ENCODE measurements around the gene CCT8L2.
"Not testable (repeated sequence)": the region's sequence is repeated elsewhere in the genome, so short reads cannot be mapped to it uniquely, and the experiment has no call there.

Gene CCT8L2

DNA sequence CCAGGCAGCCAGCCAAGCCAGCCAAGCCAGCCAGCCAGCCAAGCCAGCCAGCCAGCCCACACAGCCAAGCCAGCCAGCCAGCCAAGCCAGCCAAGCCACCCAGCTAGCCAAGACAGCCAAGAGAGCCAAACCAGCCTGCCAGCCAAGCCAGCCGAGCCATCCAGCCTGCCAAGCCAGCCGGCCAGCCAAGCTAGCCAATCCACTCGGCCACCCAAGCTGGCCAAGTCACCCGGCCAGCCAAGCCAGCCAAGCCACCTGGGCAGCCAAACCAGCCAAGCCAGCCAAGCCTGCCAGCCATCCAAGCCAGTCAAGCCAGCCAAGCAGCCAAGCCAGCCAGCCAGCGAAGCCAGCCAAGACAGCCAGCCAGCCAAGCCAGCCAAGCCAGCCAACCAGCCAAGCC, 32.0 kb downstream of the CCT8L2 start:
- not testable (repeated sequence) for H3K36me3 ChIP-seq (ENCODE audit: low read length); H3K9me2 ChIP-seq (replicated peaks; ENCODE audit: insufficient read depth, low read length); H3K9me3 ChIP-seq (ENCODE audit: insufficient read depth, low read length); H3K4me2 ChIP-seq (ENCODE audit: low read depth, low read length, poor library complexity, severe bottlenecking); H4K20me1 ChIP-seq (ENCODE audit: low read depth, low read length); H3K27ac ChIP-seq (ENCODE audit: low read depth, low read length); H2AFZ ChIP-seq (ENCODE audit: low read depth, low read length, severe bottlenecking); H3K9ac ChIP-seq (ENCODE audit: low read length); H3K4me3 ChIP-seq (ENCODE audit: insufficient read depth, low read length, poor library complexity, severe bottlenecking); H3K79me2 ChIP-seq (ENCODE audit: insufficient read depth, low read length); H3F3A ChIP-seq (ENCODE audit: insufficient read depth); H3K27me3 ChIP-seq (ENCODE audit: low read length)

DNA sequence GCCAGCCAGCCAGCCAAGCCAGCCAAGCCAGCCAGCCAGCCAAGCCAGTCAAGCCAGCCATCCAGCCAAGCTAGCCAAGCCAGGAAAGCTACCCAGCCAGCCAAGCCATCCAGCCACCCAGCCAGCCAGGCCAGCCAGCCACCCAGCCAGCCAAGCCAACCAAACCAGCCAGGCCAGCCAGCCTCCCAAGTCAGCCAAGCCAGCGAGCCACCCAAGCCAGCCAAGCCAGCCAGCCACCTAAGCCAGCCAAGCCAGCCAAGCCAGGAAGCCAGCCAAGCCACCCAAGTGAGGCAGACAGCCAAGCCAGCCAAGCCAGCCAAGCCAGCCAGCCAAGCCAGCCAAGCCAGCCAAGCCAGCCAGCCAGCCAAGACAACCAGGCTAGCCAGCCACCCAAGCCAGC, 32.6 kb downstream of the CCT8L2 start:
- H3K4me2 ChIP-seq (ENCODE audit: low read depth, low read length, poor library complexity, severe bottlenecking); H3K9me3 ChIP-seq (ENCODE audit: insufficient read depth, low read length); H3K9me2 ChIP-seq (replicated peaks; ENCODE audit: insufficient read depth, low read length); H3K79me2 ChIP-seq (ENCODE audit: insufficient read depth, low read length); H4K20me1 ChIP-seq (ENCODE audit: low read depth, low read length); H3K27ac ChIP-seq (ENCODE audit: low read depth, low read length); H3K36me3 ChIP-seq (ENCODE audit: low read length); H3K4me3 ChIP-seq (ENCODE audit: insufficient read depth, low read length, poor library complexity, severe bottlenecking); H2AFZ ChIP-seq (ENCODE audit: low read depth, low read length, severe bottlenecking); H3K9ac ChIP-seq (ENCODE audit: low read length); H3K27me3 ChIP-seq (ENCODE audit: low read length); H3F3A ChIP-seq (ENCODE audit: insufficient read depth): not testable (repeated sequence)

DNA sequence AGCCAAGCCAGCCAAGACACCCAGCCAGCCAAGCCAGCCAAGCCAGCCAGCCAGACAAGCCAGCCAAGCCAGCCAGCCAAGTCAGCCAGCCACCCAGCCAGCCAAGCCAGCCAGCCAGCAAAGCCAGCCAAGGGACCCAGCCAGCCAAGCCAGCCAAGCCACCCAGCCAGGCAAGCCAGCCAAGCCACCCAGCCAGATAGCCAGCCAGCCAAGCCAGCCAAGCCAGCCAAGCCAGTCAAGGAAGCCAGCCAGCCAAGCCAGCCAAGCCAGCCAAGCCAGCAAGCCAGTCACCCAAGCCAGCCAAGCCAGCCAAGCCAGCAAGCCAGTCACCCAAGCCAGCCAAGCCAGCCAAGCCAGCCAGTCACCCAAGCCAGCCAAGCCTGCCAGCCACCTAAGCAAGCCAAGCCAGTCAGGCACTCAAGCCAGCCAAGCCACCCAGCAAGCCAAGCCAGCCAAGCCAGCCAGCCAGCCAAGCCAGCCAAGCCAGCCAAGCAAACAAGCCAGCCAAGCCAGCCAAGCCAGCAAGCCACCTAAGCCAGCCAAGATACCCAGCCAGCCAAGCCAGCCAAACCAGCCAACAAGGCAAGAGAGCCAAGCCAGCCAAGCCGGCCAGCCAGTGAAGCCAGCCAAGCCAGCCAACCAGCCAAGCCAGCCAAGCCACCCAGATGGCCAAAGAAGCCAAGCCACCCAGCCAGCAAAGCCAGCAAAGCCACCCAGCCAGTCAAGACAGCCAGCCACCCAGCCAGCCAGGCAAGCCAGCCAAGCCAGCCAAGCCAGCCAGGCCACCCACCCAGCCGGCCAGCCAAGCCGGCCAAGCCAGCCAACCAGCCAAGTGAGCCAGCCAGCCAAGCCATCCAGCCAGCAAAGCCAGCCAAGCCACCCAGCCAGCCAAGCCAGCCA, 33.3 kb downstream of the CCT8L2 start:
- TF ChIP-seq EZH2phosphoT487 (conservative IDR thresholded peaks at IDR 0.05; ENCODE audit: low read length) = no peak
- TF ChIP-seq, protein P1, sequence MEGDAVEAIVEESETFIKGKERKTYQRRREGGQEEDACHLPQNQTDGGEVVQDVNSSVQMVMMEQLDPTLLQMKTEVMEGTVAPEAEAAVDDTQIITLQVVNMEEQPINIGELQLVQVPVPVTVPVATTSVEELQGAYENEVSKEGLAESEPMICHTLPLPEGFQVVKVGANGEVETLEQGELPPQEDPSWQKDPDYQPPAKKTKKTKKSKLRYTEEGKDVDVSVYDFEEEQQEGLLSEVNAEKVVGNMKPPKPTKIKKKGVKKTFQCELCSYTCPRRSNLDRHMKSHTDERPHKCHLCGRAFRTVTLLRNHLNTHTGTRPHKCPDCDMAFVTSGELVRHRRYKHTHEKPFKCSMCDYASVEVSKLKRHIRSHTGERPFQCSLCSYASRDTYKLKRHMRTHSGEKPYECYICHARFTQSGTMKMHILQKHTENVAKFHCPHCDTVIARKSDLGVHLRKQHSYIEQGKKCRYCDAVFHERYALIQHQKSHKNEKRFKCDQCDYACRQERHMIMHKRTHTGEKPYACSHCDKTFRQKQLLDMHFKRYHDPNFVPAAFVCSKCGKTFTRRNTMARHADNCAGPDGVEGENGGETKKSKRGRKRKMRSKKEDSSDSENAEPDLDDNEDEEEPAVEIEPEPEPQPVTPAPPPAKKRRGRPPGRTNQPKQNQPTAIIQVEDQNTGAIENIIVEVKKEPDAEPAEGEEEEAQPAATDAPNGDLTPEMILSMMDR (IDR thresholded peaks at IDR 0.05; ENCODE audit: insufficient read depth, low read length, poor library complexity, severe bottlenecking) = no peak
- Histone ChIP-seq H2AFZ (ENCODE audit: low read depth, low read length, severe bottlenecking) (no peak overlapping the region), H3K4me2 (ENCODE audit: low read depth, low read length, poor library complexity, severe bottlenecking) (no peak overlapping the region), H3K9me3 (ENCODE audit: insufficient read depth, low read length) (no peaks in the 10 kb centered on the region), H3K36me3 (ENCODE audit: low read length) (no peaks in the 10 kb centered on the region), H3K9me2 (replicated peaks; ENCODE audit: insufficient read depth, low read length) (no peaks in the 10 kb centered on the region), H4K20me1 (ENCODE audit: low read depth, low read length) (no peaks in the 10 kb centered on the region), H3K27me3 (ENCODE audit: low read length) (no peaks in the 10 kb centered on the region), H3K9ac (ENCODE audit: low read length) (no peak overlapping the region), H3K4me3 (ENCODE audit: insufficient read depth, low read length, poor library complexity, severe bottlenecking) (no peak overlapping the region), H3K27ac (ENCODE audit: low read depth, low read length) (no peak overlapping the region), H3F3A (ENCODE audit: insufficient read depth) (no peaks in the 10 kb centered on the region), H3K79me2 (ENCODE audit: insufficient read depth, low read length) (no peaks in the 10 kb centered on the region)

DNA sequence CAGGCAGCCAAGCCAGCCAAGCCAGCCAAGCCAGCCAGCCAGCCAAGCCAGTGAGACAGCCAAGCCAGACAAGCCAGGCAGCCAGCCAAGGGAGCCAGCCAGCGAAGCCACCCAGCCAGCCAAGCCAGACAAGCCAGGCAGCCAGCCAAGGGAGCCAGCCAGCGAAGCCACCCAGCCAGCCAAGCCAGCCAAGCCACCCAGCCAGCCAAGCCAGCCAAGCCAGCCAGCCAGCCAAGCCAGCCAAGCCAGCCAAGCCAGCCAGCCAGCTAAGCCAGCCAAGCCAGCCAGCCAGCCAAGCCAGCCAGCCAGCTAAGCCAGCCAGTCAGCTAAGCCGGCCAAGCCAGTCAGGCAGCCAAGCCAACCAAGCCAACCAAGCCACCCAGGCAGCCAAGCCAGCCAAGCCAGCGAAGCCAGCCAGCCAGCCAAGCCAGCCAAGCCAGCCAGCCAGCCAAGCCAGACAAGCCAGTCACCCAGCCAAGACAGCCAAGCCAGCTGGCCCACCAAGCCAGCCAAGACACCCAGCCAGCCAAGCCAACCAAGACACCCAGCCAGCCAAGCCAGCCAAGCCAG, 34.1 kb downstream of the CCT8L2 start:
- H3F3A ChIP-seq (ENCODE audit: insufficient read depth); H3K27ac ChIP-seq (ENCODE audit: low read depth, low read length); H3K79me2 ChIP-seq (ENCODE audit: insufficient read depth, low read length); H3K4me2 ChIP-seq (ENCODE audit: low read depth, low read length, poor library complexity, severe bottlenecking); H3K36me3 ChIP-seq (ENCODE audit: low read length); H3K4me3 ChIP-seq (ENCODE audit: insufficient read depth, low read length, poor library complexity, severe bottlenecking); H2AFZ ChIP-seq (ENCODE audit: low read depth, low read length, severe bottlenecking); H3K9me3 ChIP-seq (ENCODE audit: insufficient read depth, low read length); H3K9me2 ChIP-seq (replicated peaks; ENCODE audit: insufficient read depth, low read length); H3K27me3 ChIP-seq (ENCODE audit: low read length); H3K9ac ChIP-seq (ENCODE audit: low read length); H4K20me1 ChIP-seq (ENCODE audit: low read depth, low read length): not testable (repeated sequence)

DNA sequence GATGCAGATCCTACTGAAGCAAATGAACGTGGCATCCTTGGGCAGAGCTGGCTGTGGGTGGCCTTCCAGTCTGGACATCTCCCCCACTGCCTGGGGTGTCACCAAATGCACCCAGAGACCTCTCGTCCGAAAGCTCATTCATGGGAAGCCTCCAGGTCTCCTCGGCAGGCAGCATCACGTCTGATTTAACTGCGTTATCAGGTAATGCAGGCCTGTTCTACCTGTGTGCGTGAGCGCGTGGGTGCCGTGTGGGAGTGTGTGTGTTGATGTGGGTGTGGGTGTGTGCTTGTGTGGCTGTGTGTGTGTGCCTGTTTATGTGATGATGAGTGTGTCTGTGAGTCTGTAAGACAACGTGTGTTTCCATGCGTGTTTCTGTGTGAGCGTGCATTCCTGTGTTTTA, 35.1 kb downstream of the CCT8L2 start:
- H3K36me3 ChIP-seq (ENCODE audit: low read length); H3K4me2 ChIP-seq (ENCODE audit: low read depth, low read length, poor library complexity, severe bottlenecking); H3F3A ChIP-seq (ENCODE audit: insufficient read depth); H4K20me1 ChIP-seq (ENCODE audit: low read depth, low read length); H3K27me3 ChIP-seq (ENCODE audit: low read length); H3K4me3 ChIP-seq (ENCODE audit: insufficient read depth, low read length, poor library complexity, severe bottlenecking); H2AFZ ChIP-seq (ENCODE audit: low read depth, low read length, severe bottlenecking); H3K9me3 ChIP-seq (ENCODE audit: insufficient read depth, low read length); H3K79me2 ChIP-seq (ENCODE audit: insufficient read depth, low read length); H3K27ac ChIP-seq (ENCODE audit: low read depth, low read length); H3K9ac ChIP-seq (ENCODE audit: low read length); H3K9me2 ChIP-seq (replicated peaks; ENCODE audit: insufficient read depth, low read length): not testable (repeated sequence)

DNA sequence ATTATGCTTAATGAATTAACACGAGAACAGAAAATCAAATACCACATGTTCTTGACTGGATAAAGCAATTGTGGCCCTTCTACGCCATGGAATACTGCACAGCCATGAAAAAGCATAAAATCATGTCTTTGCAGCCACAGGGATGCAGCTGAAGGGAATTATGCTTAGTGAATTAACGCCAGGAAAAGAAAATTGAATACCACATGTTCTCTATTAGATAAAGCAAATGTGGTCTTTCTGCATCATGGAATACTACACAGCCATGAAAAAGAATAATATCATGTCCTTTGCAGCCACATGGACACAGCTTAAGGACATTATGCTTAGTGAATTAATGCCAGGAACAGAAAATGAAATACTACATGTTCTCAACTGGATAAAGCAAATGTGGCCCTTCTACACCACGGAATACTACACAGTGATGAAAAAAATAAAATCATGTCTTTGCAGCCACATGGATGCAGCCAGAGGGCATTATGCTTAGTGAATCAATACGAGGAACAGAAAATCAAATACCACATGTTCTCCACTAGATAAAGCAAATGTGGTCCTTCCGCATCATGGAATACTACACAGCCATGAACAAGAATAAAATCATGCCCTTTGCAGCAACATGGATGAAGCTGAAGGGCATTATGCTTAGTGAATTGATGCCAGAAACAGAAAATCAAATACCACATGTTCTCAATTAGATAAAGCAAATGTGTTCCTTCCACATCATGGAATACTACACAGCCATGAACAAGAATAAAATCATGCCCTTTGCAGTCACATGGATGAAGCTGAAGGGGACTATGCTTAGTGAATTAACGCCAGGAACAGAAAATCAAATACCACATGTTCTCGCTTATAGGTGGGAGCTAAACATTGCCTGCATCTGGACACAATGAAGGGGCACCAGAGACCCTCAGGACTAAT, 37.3 kb downstream of the CCT8L2 start:
- not testable (repeated sequence) for H3K4me2 ChIP-seq (ENCODE audit: low read depth, low read length, poor library complexity, severe bottlenecking); H3F3A ChIP-seq (ENCODE audit: insufficient read depth); H3K9ac ChIP-seq (ENCODE audit: low read length); H3K4me3 ChIP-seq (ENCODE audit: insufficient read depth, low read length, poor library complexity, severe bottlenecking); H3K27ac ChIP-seq (ENCODE audit: low read depth, low read length); H2AFZ ChIP-seq (ENCODE audit: low read depth, low read length, severe bottlenecking); H3K9me2 ChIP-seq (replicated peaks; ENCODE audit: insufficient read depth, low read length); H3K36me3 ChIP-seq (ENCODE audit: low read length); H3K9me3 ChIP-seq (ENCODE audit: insufficient read depth, low read length); H3K79me2 ChIP-seq (ENCODE audit: insufficient read depth, low read length); H3K27me3 ChIP-seq (ENCODE audit: low read length); H4K20me1 ChIP-seq (ENCODE audit: low read depth, low read length)
